HK-2 (cell line): Measurements from ENCODE around the gene ARID3B.
A peak's percentile ranks its signal among the peaks of the same experiment; 100 is the strongest.
"Not testable (repeated sequence)": the region's sequence is repeated elsewhere in the genome, so short reads cannot be mapped to it uniquely, and the experiment has no call there.

Source experiments
- DNase-seq: peaks from one replicate; pipeline ENCODE4 v3.0.0-alpha.2; 2018; ENCODE audit not compliant: unreplicated experiment

ARID3B gene

GRCh38 chr15:74568594-74568993 is 27.6 kb downstream of the ARID3B start:
- no peak for DNase-seq

DNA sequence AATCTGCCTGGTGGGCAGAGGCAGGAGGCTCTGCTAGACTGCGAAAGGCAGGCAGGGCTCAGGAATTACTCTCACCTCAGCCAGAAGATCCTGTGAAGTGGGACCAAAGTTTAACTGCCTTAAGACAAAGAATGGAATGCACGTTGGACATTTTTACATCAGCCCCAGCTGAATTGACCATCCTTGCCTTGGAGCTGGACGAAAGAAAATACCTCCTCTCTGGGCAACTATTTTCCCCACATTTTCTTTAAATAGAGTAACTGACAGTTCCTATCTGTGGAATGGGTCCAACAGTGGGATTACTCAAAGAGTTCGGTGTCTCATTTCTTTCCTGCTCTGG is 28.7 kb downstream of the ARID3B start:
- DNase-seq: no peak

GRCh38 chr15:74571191-74571590 is 30.2 kb downstream of the ARID3B start:
- no peak for DNase-seq

DNA sequence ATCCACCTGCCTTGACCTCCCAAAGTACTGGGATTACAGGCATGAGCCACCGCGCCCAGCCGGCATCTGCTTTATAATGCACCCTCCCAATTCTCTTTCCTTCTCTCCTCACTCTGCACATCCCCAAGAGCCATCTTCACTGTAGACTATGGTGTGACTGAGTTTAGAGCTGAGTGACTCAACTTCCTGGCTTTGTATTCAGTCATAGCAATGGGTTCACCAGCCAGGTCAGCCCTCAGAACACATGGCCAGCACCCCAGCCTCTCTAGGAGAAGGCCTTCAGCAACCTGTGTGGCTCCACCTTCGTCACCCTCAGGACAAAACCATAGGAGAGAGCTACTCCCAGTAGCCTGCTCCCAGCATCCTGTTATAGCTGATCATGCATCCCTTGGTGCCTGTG is 33.0 kb downstream of the ARID3B start:
- no peak for DNase-seq

DNA sequence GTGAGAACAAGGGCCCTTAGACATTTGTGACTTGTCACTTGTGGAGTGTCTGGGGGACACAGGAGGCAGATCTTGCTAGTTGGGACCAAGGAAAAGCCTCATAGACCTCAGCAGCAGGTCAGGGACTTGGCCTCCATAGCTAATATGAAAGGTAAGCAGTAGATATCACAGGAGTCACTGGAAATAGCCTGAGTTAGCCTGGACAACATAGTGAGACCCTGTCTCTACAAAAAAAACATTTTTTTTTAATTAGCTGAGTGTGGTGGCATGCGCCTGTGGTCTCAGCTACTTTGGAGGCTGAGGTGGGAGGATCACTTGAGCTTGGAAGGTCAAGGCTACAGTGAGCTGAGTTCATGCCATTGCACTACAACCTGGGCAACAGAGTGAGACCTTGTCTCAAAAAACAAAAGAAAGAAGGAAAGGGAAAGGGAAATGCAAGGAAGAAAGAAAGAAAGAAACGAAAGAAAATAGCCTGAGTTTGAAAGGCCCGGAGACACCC is 37.5 kb downstream of the ARID3B start:
- no peak for DNase-seq

GRCh38 chr15:74579001-74579400 is 38.0 kb downstream of the ARID3B start:
- DNase-seq: no peak

GRCh38 chr15:74580538-74581350 is 39.7 kb downstream of the ARID3B start:
- no peak for DNase-seq

DNA sequence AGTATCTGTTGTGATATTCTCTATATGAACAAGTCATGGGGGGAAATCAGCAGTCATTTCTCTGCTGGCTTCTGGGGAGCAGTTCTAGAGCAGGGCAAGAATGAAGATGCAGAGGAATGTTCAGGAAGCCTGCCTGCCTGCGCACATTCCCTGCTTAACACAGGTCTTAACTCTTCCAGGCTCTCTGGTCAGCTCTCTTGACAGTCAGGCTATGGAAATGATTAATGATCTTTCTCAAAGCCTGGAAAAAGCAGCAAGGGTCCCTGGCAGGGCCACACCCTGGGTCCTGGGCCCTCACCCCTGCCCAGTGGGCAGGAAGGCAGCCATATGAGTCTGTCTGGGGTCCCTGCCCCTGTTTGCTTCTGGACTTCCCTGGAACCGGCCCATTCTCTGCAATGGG is 43.2 kb downstream of the ARID3B start:
- DNase-seq: no peak

- no peak for DNase-seq
These were observed 43.8 kb downstream of the ARID3B start for GRCh38 chr15:74584779-74585178.

- no peak for DNase-seq
These were observed 44.2 kb downstream of the ARID3B start for GRCh38 chr15:74585191-74585590.

- DNase-seq: no peak
These were observed 44.8 kb downstream of the ARID3B start for GRCh38 chr15:74585857-74586256.

DNA sequence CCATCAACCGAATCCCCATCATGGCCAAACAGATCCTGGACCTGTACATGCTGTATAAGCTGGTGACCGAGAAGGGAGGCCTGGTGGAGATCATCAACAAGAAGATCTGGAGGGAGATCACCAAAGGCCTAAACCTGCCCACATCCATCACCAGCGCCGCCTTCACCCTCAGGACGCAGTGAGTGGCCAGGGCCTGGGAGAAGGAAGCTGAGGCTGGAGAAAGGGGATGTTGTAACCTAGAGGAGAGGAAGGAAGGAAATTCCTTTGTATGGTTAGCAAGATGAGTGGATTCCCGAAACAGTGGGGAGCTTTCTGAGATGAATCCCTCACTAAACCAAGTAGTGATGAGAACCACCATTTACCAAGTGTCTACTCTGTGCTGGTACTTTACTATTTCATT is 48.8 kb downstream of the ARID3B start:
- DNase-seq: no peak

- no peak for DNase-seq
These were observed 51.2 kb downstream of the ARID3B start for GRCh38 chr15:74592222-74592621.

GRCh38 chr15:74593122-74593521 is 52.1 kb downstream of the ARID3B start:
- DNase-seq: no peak

DNA sequence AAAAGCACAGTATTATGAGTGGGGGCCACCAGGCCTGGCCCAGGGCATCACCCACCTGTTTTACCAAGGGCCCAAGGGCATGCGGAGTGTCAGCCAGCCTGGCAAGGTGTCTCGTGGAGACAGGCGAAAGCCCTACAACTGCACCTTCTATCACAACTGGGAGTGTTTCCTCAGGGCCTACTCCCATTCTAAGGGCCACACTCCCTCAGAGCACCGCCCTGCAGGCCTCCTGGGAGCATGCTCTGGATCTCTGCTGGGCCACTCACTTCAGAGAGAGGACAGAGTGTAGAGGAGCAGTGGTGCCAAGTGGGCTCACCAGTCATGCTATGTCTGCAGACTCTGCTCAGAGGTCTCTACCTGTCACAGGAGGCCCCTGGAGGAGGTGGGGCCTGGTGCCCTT is 53.4 kb downstream of the ARID3B start:
- no peak for DNase-seq

- no peak for DNase-seq
These were observed 54.3 kb downstream of the ARID3B start for GRCh38 chr15:74595271-74595670.

DNA sequence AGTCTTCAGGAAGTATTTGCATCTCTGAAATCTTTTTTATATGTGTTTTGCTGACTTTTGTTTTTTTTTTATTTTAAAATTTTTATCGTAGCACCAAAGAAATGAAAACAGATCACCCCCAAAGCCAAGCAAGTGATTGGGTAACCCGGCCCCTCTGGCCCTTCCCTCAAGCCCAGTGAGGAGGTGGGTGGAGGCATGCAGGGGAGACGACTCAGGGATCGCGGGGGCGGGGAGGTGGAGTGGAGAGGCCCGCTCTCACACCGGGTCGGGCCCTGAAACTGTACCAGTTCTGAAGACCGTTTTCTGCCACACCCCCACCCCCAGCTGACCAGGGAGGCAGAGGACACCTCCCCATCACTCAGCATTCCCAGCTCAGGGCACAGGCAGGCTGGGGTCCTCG is 55.7 kb downstream of the ARID3B start:
- not testable (repeated sequence) for DNase-seq

DNA sequence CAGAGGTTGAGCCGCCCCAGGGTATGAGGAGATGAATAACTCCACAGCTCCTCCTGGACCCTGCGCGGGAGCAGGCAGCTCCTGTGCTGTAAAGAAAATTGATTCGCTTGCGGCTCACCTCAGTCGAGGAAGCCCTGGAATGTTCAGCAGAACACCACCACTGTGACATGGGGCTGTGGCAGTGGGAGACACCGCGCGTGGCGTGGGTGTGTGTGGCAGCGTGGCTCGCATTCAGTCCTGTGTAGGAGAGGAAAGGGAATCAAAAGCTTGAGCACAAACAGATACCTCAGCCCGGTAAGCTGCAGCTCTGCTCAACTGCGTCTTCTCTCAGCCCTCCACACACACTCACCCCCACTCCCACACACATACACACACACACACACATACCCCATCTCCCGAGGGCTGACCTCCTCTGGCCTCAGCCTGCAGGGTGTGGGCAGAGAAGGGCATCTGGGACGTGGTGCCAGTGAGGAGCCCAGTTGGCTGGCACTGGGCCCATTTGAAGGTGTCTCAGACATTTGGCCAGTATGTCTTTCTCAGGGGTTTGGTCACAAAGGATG is 56.2 kb downstream of the ARID3B start:
- not testable (repeated sequence) for DNase-seq

DNA sequence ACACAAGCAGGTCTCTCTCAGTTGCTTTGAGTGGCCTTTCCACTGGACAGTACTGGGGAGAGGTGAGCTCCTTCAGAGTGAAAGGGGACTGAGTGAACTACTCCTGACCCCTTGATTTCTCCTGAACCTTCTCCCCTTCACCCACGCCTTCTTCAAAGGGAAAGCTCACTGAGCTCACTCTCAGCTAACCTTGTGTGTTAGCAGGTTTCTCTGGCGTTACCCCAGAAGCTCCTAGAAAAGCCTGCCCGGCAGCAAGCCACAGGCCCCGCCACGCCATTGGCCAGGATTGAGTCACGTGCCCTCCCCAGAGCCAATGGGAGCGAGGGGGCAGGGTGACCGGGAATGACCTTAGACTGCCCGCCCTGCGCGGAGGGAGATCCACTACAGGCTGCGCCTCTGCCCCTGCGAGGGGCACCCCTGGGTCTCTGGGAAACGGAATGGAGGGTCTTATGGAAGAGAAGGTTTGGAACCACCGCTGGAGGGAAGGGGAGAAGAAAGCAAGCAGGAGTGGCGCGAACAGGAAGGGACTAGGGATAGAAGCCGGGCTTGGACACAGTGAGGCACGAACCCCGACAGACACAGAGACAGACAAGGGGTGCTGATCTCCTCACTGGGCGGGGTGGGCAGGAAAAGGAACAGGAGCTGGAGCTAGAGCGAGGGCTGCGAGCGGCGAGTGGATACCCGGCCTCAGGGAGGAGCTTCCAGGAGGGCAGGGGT is 57.3 kb downstream of the ARID3B start:
- DNase-seq: peak; percentile 87

GRCh38 chr15:74599156-74599555 is 58.1 kb downstream of the ARID3B start:
- DNase-seq: no peak

DNA sequence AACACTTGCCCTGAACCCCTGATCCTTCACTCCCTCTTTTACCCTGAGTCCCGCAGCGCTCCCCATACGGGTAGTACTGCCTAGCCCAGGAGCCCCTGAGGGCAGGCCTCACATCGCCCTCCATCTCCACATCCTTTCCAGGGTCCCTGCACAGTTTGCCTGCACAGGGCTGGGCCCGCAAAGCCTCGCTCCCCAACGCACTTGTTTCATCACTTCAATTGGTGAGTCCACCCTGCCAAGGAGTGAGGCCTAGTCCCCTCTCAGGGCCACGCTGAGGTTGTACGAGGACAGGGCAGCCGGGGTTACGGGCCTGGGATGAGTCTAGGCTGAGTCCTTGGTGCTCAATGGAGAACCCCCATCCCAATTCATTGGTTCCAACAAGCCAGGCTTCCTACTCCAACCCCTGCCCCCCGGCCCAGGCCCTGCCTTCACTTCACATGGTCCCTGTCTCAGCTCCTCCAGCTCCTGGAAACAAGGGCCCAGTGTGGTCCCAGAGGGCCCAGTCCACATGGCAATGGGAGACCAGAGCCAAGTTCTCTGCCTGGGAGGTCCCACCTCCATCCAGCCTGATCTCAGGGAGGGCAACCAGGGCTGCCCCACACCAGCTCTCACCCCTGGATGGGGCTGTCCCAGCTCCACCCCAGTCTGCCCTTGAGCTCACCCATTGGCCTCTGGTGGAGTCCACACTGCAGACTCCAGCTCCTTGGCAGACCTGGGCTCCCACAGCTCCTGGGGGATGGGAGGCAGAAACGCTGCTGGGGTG is 62.2 kb downstream of the ARID3B start:
- DNase-seq: no peak
